Stomach (tissue), 9 donors: ENCODE data around the gene PRKG1. TPM values are rescaled to one million over a fixed set of nuclear protein-coding genes. Genes with fewer than 3 reads are reported as not detected.

Experiments
- DNase-seq, 2 donors: peaks; one replicate each; pipeline versions ENCODE4 v3.0.0 to v3.0.0-alpha.2; 2013 to 2019
- H3K27ac ChIP-seq, 5 donors: fragments of 200-600 bp in 4 of 5; sonication (generic) in 4 of 5; one replicate each; pipeline ENCODE4 v1.5.1; 2013 to 2019; ENCODE audit warnings: mild to moderate bottlenecking in 1 of 5, moderate library complexity in 1 of 5
- H3K27me3 ChIP-seq, 3 donors: fragments of 200-600 bp; sonication (generic); one replicate each; pipeline ENCODE4 v1.5.1; 2017 to 2019; ENCODE audit warnings: mixed run types in 1 of 3
- H3K36me3 ChIP-seq, 4 donors: fragments of 200-600 bp; sonication (generic); 1 replicate in 3 of 4; 2 replicates in 1 of 4; pipeline ENCODE4 v1.5.1; 2016 to 2019
- H3K4me1 ChIP-seq, 4 donors: fragments of 200-600 bp; sonication (generic); one replicate each; pipeline ENCODE4 v1.5.1; 2016 to 2019
- H3K4me3 ChIP-seq, 4 donors: fragments of 200-600 bp; sonication (generic) in 3 of 4; one replicate each; pipeline ENCODE4 v1.5.1; 2016 to 2019; ENCODE audit warnings: mild to moderate bottlenecking in 1 of 4
- H3K9me3 ChIP-seq, 4 donors: fragments of 200-600 bp; sonication (generic); one replicate each; pipeline ENCODE4 v1.5.1; 2016 to 2019
- CTCF ChIP-seq, 7 experiments: fragments of 450-650 bp in 4 of 7; fragments of 200-600 bp in 3 of 7; sonication (generic) in 3 of 7; IDR thresholded peaks; one replicate each; pipeline ENCODE4 v1.5.1; 2016 to 2019; ENCODE audit warnings: antibody characterized with exemption in 7 of 7, control low read depth in 2 of 7, mild to moderate bottlenecking in 1 of 7
- EP300 ChIP-seq: sonication (generic); formaldehyde crosslinking; IDR thresholded peaks from one replicate; pipeline ENCODE4 v1.6.1; 2017; ENCODE audit warnings: antibody characterized with exemption
- POLR2A ChIP-seq, 4 donors: fragments of 450-650 bp; IDR thresholded peaks; one replicate each; pipeline ENCODE4 v1.6.1; 2016; ENCODE audit warnings: antibody characterized with exemption in 4 of 4, control low read depth in 2 of 4, mild to moderate bottlenecking in 1 of 4, moderate library complexity in 1 of 4
- POLR2AphosphoS5 ChIP-seq, 3 donors: sonication (generic); formaldehyde crosslinking; IDR thresholded peaks; one replicate each; pipeline ENCODE4 v1.6.1; 2016; ENCODE audit warnings: antibody characterized with exemption in 3 of 3
- WGBS, 5 donors: extraction: QIAGEN DNeasy Blood & Tissue Kit in 3 of 5; methylation state at CpG; one replicate each; pipeline versions ENCODE4 v1.1.5 to v1.1.7; 2013 to 2018; 5-methylcytosine and 5-hydroxymethylcytosine counted together
- intact Hi-C: fragments of 100-400 bp; cut with DNase I; formaldehyde crosslinking; loops from one replicate; pipeline ENCODE4 v1.15.1; 2023; ENCODE audit warnings: low total_unique reads
- polyA plus RNA-seq, 3 donors: library from polyadenylated mRNA; stranded (reverse); fragments of 200-250 nt; gene quantifications; one replicate each; pipeline ENCODE4 v1.2.3, GENCODE V29; 2013
- total RNA-seq, 5 donors: library from RNA; depleted of rRNA; stranded (reverse); fragments of >200 nt; gene quantifications; one replicate each; pipeline versions ENCODE4 v1.1.0 to v1.2.3, GENCODE V29; 2014 to 2016
- donor health status: healthy with polysubstance abuse.
- donor health status: Bipolar disorder and iron deficiency.
- donor health status: healthy.

The PRKG1 gene
- total and polyA plus RNA-seq, 8 donors = 1.5 to 89.2 (median 14.3) TPM

DNA sequence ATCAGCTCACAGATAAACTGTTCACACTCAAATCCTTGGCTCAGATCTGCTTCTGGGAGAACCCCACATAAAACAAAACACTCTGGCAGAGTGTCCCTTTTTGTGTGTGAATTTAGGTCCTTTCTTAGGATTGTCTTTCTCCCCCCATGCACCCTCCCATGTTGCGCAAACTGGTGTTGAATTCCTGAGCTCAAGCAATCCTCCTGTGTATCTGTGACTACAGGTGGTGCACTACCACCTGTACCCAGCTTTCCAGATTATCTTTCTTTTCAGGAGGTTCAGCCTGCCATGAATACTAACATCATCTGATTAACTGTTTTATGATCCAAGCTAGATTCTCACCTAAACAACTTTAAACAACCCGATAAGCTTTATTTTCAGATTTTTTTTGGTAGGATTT is 802.7 kb downstream of the PRKG1 start:
- no peak for DNase-seq
- TF ChIP-seq EP300 (no peak), POLR2AphosphoS5 (IDR thresholded peaks at IDR 0.05) (no peak), CTCF (IDR thresholded peaks at IDR 0.05) (no peak), POLR2A (IDR thresholded peaks at IDR 0.05) (no peak)
- 89 to 93% (median 91%) methylated on average over 2 of the region's 2 CpGs for WGBS, 5 donors
- Histone ChIP-seq H3K9me3 (no peaks in the 10 kb centered on the region), H3K27ac (peak overlapping the region in 1 of 5 donors; percentile 58), H3K36me3 (no peaks in the 10 kb centered on the region), H3K4me1 (peaks cover 0 to 25% (median 6%) of the 10 kb centered on the region in 4 donors), H3K27me3 (no peaks in the 10 kb centered on the region), H3K4me3 (no peak overlapping the region)
- intact Hi-C loops = no loop called here

DNA sequence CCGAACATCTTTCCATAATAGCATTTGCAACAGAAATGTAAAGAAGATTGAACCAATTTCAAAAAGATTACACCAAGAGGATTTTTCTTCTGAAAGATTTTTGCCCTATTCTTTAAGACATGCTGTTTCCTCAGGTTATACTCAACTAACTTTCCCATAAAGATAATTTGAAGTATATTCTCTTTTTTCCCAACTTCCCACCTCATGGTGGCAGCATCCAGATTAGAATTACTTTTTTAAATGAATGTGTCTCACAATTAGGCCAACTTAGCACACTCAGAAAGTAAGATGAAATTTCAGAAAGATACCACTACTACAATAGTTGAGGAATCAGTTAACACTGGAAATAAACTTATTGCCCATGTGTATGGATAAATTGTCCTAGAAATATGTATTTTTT is 803.3 kb downstream of the PRKG1 start:
- no peak for DNase-seq
- WGBS, 5 donors = 86 to 93% (median 90%) methylated on average over 1 of the region's 1 CpG
- H3K4me3 ChIP-seq = no peak overlapping the region
- TF ChIP-seq CTCF (IDR thresholded peaks at IDR 0.05) (no peak), POLR2A (IDR thresholded peaks at IDR 0.05) (no peak), EP300 (no peak), POLR2AphosphoS5 (IDR thresholded peaks at IDR 0.05) (no peak)
- H3K27ac ChIP-seq = no peak overlapping the region
- H3K36me3 ChIP-seq = no peaks in the 10 kb centered on the region
- peaks cover 0 to 25% (median 6%) of the 10 kb centered on the region in 4 donors for H3K4me1 ChIP-seq
- intact Hi-C loops = no loop called here
- H3K9me3 ChIP-seq = no peaks in the 10 kb centered on the region
- H3K27me3 ChIP-seq = no peaks in the 10 kb centered on the region

DNA sequence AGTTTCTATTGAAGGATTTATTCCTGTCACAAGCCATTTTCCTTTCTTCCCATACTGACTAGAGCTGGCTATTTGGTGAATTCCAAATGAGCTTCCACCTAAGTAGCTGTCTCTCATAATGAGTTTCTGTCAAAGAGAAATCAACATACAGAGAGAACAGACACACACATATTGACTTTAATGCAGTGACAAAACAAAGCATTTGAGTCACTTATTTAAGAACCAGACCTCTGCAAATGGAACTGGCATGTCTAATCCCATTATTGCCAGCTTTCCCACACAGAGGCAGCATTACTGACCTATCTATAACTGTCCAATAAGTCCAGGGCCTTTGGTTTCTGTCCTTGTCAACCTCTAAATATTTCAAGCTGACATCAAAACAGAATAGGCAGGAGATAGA is 804.4 kb downstream of the PRKG1 start:
- Histone ChIP-seq H3K27ac (peak overlapping the region in 3 of 5 donors; percentile 7 to 46 (median 45)), H3K4me3 (no peak overlapping the region), H3K9me3 (no peaks in the 10 kb centered on the region), H3K36me3 (no peaks in the 10 kb centered on the region), H3K27me3 (no peaks in the 10 kb centered on the region), H3K4me1 (peaks cover 0 to 25% (median 6%) of the 10 kb centered on the region in 4 donors)
- intact Hi-C loops = no loop called here
- no peak for DNase-seq
- TF ChIP-seq EP300 (no peak), POLR2AphosphoS5 (IDR thresholded peaks at IDR 0.05) (no peak), CTCF (IDR thresholded peaks at IDR 0.05) (no peak), POLR2A (IDR thresholded peaks at IDR 0.05) (no peak)

DNA sequence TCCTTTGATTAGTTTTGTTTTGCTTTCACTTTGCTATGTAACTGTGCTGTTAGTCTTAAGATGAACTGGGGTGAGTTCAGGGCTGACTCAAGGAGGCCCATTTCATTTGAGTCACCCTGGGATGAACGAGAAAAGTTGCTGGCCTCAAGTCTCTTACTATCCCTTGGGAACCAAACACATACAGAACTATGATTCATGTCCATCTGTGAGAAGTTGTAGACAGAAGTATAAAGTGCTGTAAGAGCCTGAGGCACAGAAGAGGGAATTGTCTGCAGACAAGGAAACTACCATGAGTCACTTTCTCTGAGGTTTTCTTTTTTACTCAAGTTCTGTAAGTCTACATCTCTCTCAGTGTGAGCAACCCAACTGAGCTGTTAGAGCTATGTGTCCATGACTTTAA is 805.0 kb downstream of the PRKG1 start:
- Histone ChIP-seq H3K4me3 (no peak overlapping the region), H3K9me3 (no peaks in the 10 kb centered on the region), H3K36me3 (no peaks in the 10 kb centered on the region), H3K27me3 (no peaks in the 10 kb centered on the region), H3K27ac (peak overlapping the region in 3 of 5 donors; percentile 7 to 46 (median 45)), H3K4me1 (peaks cover 0 to 25% (median 6%) of the 10 kb centered on the region in 4 donors)
- WGBS, 5 donors = 13 to 36% (median 20%) methylated on average over 1 of the region's 1 CpG
- TF ChIP-seq POLR2AphosphoS5 (IDR thresholded peaks at IDR 0.05) = peak in 1 of 3 donors; percentile 35
- TF ChIP-seq EP300 = no peak
- intact Hi-C loops = no loop called here
- peak in 1 of 2 donors; percentile 51 for DNase-seq

DNA sequence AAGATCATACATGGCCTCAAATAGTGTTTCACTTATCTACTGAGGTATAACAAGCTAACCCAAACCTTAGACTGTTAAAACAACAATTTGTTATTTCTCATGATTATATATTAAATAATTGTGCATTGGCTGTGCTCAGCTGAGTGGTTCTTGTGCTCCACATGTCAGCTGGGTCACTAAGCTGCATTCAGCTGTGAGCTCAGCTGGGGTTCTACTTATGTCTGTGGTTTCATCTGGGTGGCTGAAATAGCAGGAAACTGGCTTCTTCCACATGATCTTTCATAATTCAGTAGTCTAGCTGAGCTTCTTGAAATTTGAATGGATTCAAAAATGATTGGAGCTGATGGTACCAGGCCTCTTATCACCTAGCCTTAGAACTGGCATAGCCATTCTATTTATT is 806.9 kb downstream of the PRKG1 start:
- Histone ChIP-seq H3K27me3 (no peaks in the 10 kb centered on the region), H3K4me1 (peaks cover 0 to 19% (median 5%) of the 10 kb centered on the region in 4 donors), H3K27ac (no peak overlapping the region), H3K9me3 (no peaks in the 10 kb centered on the region), H3K4me3 (no peak overlapping the region), H3K36me3 (no peaks in the 10 kb centered on the region)
- no peak for DNase-seq
- intact Hi-C loops = no loop called here
- TF ChIP-seq POLR2A (IDR thresholded peaks at IDR 0.05) (no peak), POLR2AphosphoS5 (IDR thresholded peaks at IDR 0.05) (no peak), EP300 (no peak), CTCF (IDR thresholded peaks at IDR 0.05) (no peak)
